Breast epithelium (tissue), 3 donors: ENCODE measurements around the gene RNF125.

ENCODE experiments used
- CTCF ChIP-seq, 3 donors: fragments of 450-650 bp; IDR thresholded peaks; one replicate each; pipeline ENCODE4 v1.5.1; 2016 to 2017; ENCODE audit warnings: antibody characterized with exemption in 3 of 3, mild to moderate bottlenecking in 3 of 3, moderate library complexity in 3 of 3
- POLR2A ChIP-seq: fragments of 450-650 bp; IDR thresholded peaks from one replicate; pipeline ENCODE4 v1.6.1; 2016; ENCODE audit warnings: antibody characterized with exemption, mild to moderate bottlenecking, moderate library complexity

DNA sequence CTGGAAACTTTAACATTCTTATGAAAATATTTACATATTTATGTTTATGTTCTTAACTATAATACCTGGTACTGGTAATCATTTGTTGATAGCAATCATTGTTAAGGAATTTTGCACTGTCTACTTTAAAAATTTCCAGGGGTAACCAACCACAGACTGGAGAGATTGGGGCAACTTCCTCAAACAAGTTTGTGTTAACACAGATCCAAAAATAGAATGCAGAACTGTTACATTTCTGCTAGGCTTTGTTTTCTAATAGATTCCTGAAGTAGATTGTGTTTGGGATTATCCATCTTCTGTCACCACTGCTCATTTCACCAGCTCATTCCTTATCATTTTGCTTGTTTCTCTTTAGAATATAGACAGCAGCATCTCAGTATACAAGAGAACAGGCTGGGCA lies 23.7 kb downstream of the RNF125 start:
- TF ChIP-seq CTCF (IDR thresholded peaks at IDR 0.05) (no peak), POLR2A (no peak)
